GM21723 (cell line): ENCODE data around the gene RRP1B.

Experiments
- ATAC-seq: cut with Tn5 transposase; IDR thresholded peaks from one replicate; pipeline ENCODE4 v1.9.1; 2021; ENCODE audit warnings: mild to moderate bottlenecking, moderate library complexity; ENCODE audit not compliant: unreplicated experiment

The RRP1B gene

GRCh38 chr21:43720539-43721166, 61.3 kb downstream of the RRP1B start:
- no peak for ATAC-seq

GRCh38 chr21:43721206-43721605, 61.8 kb downstream of the RRP1B start:
- no peak for ATAC-seq

- no peak for ATAC-seq
Observed at GRCh38 chr21:43721939-43722338, 62.6 kb downstream of the RRP1B start.

GRCh38 chr21:43723648-43724047, 64.3 kb downstream of the RRP1B start:
- ATAC-seq, result no peak

GRCh38 chr21:43726686-43727518, 67.5 kb downstream of the RRP1B start:
- ATAC-seq, result no peak

DNA sequence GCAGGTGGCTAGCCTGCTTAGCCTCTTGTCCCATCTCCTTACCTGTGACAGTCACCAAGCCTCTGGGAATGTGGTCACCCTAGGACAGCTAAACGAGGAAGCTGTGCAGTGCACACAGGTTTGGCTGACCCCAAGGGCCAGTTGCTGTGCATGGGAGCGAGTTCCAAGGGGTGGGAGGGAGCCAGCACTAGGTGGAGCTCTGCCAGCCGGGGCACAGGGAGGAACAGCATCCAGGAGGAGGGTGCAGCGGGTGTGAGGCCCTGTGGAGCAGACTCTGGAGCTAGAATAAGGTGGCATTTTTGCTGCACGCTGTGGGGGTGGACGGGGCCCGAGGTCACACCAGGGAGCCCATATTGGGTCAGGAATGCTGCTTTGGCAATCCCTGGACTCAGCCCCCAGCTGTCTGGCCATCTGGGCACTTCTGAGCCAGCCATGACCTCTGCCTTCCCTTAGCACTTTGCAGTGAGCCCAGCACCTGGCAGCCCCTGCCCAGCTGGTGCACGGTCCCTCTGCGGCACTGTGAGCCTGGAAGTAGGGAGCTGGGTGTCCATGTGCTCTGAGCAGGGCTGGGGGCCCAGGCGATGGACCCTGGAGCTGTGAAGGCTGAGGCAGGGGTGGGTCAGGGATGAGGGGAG, 68.3 kb downstream of the RRP1B start:
- ATAC-seq, result no peak

- ATAC-seq, result no peak
Observed at GRCh38 chr21:43728154-43728466, 68.8 kb downstream of the RRP1B start.

- ATAC-seq, result peak; percentile 61
Observed at GRCh38 chr21:43728467-43729390, 69.4 kb downstream of the RRP1B start.

DNA sequence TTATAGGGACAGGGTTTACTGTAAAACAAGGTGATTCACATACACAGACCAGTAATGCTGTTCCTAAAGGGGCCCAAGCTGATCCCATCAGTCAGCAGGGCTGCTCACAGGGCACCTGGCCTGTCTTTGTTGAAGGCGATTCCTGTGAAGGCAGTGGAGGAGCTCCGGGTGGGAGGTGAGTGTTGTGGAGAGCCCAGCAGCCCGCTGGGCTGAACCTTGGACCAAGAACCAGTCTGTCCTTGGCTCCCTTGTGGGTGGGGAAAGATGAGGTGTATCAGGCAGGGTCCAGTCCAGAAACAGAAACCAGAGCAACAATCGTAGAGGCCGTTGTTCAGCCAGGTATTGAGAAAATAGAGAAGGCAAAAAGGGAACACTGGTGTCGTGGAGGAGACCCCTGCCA, 72.1 kb downstream of the RRP1B start:
- no peak for ATAC-seq

- no peak for ATAC-seq
Observed at GRCh38 chr21:43731891-43732711, 72.7 kb downstream of the RRP1B start.

DNA sequence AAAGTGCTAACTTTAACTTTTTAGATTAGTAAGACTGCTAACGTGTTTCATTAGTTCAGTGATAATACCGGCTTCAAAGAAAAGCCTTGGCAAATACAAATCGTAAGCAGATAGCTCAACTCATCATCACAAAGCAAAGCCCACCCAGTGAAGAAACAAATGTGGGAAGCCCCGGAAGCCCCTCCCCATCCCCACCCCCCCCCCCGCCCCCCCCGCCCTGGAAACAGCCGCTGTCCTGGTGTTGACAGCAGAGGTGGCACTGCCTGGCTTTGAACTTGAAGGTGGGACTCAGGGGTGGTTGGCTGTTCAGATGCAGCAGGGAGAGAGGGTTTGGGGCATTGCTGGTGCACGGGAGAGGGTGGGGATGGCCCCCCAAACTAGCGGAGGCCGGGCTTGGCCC, 73.7 kb downstream of the RRP1B start:
- no peak for ATAC-seq

DNA sequence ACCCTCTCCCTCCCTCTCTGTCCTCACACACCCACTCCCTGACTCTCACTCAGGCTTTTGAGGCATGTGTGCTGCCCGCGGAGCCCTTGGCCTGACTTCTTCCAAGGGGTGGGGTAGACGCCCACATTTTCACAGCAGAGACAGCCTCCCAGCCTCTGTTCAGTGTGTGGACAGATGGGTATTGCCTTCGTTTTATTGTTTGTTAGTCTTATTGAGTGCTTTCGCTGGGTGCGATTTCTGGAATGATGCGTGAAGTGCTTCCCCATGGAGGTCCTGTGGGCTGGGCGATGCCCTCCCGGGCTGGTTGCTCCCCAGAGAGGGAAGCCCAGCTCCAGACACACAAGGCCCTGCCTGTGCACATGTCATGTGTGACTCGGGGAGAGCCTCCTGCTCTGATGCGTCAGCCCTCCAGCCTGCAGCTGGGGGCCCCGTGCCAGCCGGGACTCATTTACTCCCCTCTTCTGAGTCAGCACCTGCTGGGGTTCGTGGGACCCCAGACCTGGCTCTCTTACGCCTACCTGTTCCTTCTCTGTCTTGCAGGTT, 74.2 kb downstream of the RRP1B start:
- no peak for ATAC-seq

- ATAC-seq, result no peak
Observed at GRCh38 chr21:43734131-43734927, 75.0 kb downstream of the RRP1B start.

- ATAC-seq, result no peak
Observed at GRCh38 chr21:43734928-43735229, 75.5 kb downstream of the RRP1B start.

GRCh38 chr21:43735236-43736091, 76.1 kb downstream of the RRP1B start:
- no peak for ATAC-seq

DNA sequence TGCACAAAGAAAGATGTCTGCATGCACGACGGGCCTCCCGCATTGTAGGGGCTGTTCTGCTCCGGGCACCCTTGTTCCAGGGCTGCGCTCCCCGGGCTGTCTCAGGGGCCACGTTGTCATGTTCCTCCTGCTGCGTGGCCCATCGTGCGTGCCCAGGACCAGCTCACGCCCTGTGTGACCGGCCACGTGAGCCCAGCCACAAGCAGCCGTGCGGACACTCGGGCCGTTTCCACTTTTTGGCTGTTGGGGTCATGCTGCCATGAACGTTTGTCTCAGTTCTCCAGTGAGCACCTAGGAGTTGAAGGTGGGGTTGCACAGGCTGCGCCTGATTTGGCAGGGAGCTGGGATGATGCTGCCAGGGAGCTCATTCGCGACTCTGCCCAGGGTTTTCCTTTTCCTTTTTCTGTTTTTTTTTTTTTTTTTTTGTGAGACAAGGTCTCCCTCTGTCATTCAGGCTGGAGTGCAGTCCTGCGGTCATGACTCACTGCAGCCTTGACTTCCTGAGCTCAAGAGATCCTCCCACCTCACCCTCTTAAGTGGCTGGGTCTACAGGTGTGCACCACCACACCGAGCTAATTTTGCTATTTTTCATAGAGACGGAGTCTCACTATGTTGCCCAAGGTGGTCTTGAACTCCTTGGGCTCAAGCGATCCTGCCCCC, 77.0 kb downstream of the RRP1B start:
- ATAC-seq, result no peak

GRCh38 chr21:43737158-43737950, 78.0 kb downstream of the RRP1B start:
- ATAC-seq, result no peak
